HG02973 (cell line): ENCODE results near the gene ATP2A3.
"Not testable (repeated sequence)": the region's sequence is repeated elsewhere in the genome, so short reads cannot be mapped to it uniquely, and the experiment has no call there.

ENCODE experiments used
- ATAC-seq: cut with Tn5 transposase; IDR thresholded peaks from one replicate; pipeline ENCODE4 v1.9.1; 2021; ENCODE audit warnings: moderate library complexity; ENCODE audit not compliant: unreplicated experiment

Gene ATP2A3

DNA sequence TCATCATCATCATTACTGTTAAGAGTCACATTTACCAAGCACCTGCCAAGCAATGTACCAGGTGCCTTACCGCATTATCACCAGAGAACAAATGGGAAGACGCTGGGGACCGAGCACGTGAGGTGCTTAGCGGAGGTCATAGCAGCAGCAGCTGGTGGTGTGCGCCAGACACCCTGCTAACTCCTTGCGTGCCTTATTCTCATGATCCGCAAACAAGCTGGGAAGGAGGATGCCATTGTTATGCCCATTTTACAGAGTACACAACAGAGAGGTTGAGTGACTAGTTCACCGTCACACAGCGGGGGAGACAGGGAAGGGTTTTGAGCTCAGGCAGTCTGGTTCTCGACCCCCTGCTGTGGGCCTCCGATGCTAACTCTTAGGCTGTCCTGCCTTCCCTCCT lies 7.3 kb downstream of the ATP2A3 start:
- no peak for ATAC-seq

DNA sequence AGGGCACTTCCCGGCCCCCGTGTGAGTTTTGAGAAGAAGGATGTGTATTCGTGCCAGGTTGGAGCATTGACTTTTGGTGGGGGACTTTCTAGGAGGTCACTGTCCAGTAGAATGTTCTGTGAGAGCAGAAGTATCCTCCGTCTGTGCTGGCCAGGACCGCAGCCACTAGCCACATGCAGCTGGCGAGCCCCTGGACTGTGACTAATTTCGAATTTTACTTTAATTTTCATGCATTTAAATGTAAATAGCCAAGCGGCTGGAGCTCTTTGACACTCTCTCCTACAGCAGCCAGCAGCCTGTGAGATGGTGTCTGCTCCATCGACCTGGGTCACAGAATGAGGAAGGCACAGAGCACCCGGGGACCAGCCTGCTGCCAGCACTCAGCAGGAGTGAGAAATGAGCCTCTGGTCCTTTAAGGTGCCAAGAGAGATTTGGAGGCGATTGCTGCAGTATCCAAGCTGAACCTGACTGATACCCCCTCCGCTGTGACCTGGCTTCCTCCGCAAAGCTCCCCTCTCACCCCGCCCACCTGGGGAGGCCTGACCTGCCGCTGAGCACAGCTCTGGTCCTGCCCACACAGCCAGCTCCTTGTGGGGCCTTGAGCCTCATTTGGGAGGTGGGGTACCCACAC lies 7.8 kb downstream of the ATP2A3 start:
- no peak for ATAC-seq

DNA sequence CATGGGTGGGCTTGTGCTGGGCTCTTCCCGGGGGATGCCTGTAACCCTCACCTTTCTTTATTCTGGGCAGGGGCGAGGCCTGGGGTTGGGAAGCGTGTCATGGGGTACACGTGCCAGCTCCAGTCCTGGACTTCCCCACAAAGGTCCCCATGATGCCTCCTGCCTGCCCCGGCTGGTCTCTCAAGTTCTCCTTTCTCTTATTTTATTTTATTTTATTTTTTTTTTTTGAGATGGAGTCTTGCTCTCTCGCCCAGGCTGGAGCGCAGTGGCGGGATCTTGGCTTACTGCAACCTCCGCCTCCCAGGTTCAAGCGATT lies 8.6 kb downstream of the ATP2A3 start:
- ATAC-seq: no peak

DNA sequence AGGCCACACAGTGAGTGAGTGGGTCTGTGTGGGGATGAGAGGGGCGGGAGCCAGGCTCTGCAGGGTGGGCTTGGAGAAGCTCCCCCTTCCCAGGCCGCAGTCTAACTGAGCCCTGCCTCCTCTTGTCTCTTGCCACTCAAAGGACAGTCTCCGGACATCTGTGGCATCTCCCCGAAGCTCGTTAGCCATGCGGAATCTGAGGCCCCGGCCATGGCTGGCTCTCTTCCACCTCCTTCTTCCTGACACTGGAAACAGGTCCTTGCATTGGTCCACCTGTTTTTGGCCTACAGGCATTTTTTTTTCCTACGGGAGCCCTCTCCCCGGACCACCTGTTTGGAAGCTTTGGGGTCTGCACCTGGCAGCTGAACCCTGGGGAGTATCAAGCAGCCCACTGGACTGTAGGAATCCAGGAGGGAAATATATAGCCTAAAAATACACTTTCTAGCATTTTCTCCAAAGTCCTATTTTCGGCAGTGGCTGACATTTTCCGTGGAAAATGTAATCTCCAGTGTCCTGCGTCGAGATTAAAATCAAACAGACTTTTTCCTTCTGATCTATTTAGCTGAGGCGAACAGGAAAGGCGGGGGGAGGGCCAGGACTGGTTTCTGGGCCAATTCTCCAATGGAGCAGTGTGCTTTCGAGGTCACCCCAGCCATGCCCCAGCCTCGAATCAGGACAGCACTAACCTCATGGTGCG lies 9.1 kb downstream of the ATP2A3 start:
- no peak for ATAC-seq

DNA sequence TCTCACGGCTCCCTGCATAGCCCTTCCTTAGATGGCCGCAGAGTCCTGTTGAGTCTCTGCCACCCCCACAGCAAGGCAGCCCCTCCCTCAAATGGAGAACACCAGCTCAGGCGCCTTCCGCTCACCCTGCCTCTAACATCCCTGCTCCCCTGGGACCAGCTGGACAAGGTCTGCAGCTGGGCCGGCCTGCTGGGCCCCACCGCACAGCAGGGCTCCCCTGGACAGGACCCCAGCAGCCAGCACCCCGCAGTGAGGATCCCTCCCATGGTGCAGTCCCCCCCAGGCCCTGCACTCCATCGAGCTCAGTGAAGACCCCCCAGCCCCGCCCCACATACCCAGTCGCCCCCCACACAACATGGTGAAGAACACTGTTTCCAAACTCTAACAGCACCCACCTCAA lies 10.2 kb downstream of the ATP2A3 start:
- ATAC-seq: no peak

DNA sequence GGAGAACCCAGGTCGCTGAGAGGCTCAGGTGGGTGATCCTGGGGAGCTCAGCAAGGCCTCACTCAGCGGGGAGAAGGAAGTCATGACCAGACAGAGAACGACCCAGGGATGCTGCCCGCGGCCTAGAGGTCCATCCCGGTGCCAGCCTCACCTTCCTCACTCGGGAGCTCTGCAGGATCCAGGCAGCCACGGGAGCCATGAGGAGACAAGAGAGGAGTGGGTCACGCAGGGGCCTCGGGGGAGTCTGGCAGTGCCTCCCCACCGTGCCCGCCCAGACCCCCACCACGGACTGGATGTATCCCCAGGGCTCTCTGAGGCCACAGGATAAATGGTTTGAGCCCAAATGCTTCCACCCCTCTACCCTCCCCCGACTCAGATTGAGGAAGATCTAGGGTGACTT lies 10.7 kb downstream of the ATP2A3 start:
- ATAC-seq: no peak

DNA sequence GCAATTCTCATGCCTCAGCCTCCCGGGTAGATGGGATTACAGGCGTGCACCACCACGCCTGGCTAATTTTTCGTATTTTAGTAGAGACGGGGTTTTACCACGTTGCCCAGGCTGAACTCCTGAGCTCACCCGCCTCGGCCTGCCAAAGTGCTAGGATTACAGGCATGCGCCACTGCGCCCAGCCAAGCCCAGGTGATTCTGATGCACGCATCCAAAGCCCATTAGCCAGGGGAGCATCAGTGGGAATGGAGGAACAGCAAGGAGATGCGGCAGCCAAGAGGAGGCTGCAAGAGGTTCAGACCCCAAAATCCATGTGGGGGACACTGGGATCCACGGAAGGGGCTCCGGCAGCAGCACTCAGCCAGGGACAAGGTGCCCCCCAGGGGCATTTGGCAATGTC lies 12.1 kb downstream of the ATP2A3 start:
- no peak for ATAC-seq

DNA sequence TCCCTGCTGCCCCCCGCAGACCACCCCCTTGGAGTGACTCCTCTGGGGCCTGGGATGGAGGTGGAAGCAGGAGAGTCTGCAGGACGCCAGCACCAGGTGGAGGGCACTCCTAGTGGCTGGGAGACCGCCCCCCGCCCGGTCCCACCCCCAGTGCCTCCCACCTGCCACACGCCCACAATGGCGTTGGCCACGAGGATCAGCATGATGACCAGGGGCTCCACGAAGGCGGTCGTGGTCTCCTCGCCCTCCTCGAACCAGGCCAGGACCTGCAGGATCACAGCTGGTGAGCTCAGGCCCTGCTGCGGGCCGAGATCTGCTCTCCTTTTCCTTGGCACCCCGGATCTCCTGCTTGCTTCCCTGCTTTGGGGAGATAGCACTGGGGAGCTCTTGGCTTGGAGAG lies 12.8 kb downstream of the ATP2A3 start:
- ATAC-seq: no peak

DNA sequence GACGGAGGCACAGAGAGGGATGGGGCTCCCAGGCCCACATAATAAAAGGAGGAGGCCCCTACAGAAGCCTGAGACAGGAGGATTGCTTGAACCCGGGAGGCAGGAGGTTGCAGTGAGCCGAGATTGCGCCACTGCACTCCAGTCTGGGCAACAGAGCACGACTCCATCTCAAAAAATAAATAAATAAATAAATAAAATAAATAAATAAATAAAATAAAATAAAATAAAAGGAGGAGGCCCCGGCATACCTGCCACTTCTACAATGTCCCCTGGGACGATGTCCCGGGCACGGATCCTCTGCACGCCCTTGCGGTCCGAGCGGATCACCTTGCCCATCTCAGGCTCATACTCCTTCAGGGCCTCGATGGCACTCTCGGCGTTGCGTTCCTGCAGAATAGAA lies 13.2 kb downstream of the ATP2A3 start:
- ATAC-seq: no peak

DNA sequence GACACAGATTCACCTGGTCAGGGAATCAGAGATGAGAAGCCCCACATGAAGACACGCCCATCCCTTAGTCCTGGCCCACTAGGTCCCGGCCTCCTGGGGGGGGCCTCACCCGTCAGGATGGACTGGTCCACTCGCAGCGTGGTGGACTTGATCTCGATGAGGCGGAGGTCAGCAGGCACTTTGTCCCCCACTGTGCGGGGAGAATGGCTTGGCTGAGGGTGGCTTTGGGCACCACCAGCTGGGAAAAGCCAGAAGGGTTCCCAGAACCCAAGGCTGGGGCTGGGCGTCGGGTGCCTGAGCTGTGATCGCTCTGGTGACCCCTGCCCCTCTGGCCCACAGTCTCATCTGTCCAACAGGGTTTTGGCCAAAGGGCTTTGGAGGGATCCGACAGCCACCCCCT lies 13.7 kb downstream of the ATP2A3 start:
- ATAC-seq: no peak

DNA sequence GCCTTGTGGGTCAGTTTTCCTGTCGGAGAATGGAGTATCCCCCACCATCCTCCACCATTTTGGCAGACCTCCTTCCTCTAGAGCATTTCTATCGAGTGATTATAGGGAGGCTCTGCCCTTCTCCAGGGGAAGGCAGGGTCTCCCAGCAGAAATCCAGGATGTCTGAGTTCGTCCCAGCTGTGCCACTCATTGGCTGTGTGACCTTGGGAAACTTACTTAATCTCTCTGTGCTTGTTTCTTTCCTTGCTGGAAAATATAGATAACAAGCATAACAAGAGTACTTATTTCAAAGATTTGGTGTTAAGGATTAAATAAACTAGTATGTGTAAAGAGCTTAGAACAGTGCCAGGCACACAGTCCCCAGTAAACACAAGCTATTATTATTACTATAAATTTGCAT lies 14.8 kb downstream of the ATP2A3 start:
- ATAC-seq: no peak

DNA sequence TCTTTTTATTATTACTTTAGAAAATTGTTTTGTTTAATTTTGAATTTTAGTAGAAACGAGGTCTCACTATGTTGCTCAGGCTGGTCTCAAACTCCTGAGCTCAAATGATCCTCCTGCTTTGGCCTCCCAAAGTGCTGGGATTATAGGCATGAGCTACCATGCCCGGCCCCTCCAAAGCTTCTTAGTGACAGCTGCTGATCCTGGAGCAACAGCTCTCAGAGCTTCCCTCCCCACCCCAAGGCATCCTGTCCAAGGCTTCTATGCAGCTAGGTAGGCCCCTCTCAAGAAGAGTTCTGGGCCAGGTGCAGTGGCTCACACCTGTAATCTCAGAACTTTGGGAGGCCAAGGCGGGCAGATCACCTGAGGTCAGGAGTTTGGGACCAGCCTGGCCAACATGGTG lies 15.7 kb downstream of the ATP2A3 start:
- ATAC-seq: not testable (repeated sequence)

DNA sequence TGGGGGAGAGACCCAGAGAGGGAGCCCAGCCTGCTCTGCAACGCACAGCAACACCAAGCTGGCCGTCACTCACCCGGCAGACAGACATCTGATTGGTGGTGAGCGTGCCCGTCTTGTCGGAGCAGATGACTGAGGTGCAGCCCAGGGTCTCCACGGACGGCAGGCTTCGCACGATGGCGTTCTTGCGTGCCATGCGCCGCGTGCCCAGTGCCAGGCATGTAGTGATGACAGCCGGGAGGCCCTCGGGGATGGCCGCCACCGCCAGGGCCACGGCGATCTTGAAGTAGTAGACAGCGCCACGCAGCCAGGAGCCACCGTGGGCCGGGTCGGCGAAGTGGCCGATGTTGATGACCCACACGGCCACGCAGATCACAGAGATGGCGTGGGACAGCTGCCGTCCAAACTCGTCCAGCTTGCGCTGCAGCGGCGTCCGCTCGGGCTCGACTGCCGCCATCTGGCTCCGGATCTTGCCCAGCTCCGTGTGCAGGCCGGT lies 16.9 kb downstream of the ATP2A3 start:
- ATAC-seq: no peak

DNA sequence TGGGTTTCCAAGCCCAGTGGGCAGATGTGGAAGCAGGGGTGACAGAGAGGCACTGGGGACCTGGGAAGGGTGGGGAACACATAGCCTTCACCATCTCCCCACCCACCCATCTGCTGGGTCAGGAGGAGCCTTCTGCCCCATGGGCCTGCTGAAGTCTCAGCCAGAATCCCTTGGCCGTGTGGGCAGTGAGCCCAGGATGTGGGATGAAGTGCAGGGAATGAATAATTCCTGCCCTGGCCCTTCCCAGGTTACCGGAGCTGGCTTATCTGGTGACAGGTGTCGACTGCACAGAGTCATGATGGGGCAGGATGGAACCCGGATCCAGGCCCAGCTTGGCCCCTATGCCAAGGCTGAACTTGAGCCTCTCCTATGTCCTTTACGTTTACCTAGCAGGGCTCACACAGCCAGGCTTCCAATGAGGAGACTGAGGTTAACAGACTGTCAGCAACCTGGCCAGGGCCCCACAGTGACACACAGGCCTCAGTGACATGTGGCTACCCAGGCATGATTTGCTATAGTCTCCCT lies 17.5 kb downstream of the ATP2A3 start:
- ATAC-seq: no peak

DNA sequence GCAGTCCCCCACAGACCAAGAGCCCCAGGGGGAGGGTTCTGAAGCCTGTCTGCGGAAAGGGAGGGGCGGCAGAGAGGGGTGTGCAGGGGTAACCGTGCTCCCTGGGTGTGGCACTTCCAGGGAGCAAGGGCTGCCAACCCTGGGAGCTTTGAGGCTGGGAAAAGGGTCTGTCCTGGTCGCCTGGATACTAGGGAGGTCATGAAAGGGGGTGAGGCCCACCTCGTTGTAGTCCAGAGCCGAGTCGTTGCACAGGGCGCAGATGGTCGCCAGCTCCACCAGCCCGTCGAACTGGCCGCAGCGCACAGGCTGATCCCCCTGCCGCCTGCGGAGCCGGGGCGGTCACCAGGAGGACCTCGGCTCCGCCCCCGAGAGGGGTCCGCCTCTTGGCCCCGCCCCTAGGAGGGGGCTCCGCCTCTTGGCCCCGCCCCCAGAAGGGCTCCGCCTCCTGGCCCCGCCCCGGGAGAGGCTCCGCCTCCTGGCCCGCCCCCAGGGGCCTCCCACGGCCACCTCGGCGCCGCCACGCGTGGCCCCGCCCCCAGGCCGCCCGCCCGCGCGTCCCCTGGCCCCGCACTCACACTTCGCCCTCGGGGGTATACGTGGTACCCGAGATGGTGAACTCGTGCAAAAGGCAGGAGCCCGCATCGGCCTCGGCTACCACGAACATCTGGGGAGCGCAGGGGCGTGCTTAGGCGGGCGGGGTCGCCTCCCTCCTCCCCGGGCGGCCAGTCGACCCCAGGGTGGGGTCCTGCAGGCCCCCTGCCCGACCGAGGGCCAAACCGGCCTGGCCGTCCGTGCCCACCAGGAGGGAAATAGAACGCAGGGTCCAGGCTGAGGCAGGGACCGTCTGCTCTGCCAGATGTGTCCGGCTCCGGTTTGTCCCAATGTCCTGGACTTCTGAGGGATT lies 19.5 kb downstream of the ATP2A3 start:
- no peak for ATAC-seq

DNA sequence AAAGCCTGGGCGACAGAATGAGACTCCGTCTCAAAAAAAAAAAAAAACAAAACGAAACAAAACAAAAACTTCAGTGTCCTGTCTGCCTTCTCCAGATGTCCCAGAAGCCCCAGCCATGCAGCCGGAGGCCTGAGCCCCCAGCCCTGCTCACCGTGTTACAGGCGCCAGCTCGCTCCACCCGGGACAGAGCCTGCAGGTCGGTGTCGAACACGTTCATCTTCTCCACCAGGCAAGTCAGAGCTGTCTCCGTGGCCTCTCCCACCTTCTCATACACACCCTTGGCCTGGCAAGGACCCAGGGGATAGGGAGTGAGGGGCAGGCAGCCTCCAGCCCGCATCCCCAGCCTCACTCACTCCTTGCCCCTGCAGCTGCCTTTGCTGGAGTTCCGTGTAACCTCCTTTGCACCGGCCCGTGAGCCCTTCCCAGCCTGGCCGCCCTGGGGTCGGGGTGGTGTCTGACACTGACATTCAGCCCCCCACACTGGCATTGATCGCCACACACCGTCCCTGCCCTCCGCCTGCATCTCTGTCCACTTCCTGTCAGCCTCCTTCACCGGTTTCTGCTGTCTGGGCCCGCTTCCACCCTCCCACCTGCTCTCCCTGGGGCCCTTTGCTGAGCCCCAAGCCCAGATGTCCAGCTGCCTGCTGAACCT lies 20.9 kb downstream of the ATP2A3 start:
- ATAC-seq: no peak

DNA sequence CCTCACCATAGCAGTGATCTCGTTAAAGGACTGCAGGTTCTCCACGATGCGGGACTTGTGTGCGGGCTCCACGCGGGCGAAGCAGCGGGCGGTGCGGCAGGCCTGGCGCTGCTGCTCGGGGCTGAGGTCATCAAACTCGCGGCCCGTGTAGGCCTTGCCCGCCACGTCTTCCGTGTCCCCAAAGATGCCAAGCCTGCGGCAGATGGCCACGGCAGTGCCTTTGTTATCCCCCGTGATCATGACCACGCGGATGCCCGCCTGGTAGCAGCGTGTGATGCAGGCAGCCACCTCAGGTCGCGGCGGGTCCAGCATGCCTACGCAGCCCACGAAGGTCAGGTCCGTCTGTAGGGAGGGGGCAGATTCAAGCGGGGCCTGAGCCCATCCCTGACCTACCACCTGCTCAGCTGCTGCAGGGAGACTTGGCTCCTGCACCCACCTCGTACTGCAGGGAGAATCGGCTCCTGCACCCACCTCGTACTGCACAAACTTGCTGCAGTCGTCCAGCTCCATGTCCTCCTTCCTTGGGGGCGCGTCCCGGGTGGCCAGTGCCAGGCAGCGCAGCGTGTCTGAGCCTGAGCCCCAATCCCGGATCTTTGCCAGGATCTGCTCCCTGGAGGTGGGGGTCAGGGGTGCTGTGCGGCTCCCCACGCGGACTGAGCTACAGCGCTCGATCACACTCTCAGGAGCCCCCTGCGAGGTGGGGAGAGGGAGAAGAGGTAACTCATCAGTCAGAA lies 23.1 kb downstream of the ATP2A3 start:
- no peak for ATAC-seq

DNA sequence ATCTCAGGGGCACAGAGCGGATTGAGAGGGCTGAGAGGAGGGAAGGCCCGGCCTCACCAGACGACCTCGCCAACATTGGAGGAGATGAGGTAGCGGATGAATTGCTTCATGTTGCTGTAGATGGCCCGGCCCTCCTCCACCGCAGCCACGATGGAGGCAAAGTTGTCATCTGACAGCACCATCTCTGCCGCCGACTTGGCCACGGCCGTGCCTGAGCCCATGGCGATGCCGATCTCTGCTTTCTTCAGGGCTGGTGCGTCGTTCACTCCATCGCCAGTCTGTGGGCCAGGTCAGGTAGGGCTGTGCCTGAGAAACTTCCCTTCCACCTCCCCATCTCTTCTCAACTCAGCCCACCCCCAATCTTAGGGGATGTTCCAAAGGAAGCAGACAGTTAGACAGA lies 26.9 kb downstream of the ATP2A3 start:
- ATAC-seq: no peak

DNA sequence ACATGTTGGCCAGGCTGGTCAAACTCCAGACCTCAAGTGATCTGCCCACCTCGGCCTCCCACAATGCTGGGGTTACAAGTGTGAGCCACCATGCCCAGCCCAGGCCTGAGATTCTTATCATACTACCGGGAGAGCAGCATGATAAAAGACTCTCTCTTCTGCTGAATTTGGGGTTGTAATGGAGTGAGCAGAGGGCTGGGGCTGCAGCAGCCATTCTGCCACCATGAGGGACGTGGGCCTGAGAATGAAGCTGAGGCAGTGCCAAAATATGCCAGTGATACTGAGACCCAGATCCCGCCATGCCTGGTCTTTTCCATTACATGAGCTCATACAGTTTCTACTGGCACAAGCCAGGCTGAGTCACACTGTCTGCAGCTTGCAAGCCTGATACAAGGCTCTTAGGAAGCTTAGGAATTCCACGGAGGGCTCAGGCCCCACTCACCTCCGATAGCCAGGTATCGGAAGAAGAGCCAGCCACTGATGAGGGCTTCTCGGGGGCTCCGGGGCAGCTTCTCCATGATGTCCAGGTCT lies 28.3 kb downstream of the ATP2A3 start:
- ATAC-seq: no peak

DNA sequence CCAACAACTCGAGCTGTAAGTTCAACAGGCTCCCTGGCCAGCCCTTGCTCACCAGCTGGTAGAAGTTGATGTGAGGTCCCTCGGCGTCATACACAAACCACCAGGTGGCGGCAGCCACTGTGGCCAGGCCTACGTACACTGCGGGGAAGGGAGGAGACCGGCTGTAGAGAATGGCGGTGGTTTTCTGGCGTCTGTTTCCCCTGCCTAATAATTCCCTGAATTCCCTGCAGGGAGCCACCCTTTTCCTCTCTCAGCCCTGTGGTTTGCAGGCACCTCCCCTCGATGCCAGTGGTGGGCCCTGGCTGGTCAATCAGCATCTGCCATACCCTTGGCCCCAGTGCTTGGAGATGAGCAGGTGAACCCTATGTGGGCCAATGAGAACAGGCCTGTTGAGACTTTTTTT lies 29.1 kb downstream of the ATP2A3 start:
- ATAC-seq: no peak
